GM23248 (cell line): Measurements from ENCODE around the gene ATP8A1. TPM values are rescaled to one million over a fixed set of nuclear protein-coding genes. Genes with fewer than 3 reads are reported as not detected.

Experiments used
- DNase-seq: peaks from one replicate; pipeline ENCODE4 v3.0.0-alpha.2; 2015
- H2AFZ ChIP-seq: fragments of 200-600 bp; sonication (generic); 2 replicates; pipeline ENCODE4 v1.6.1; 2016; ENCODE audit warnings: antibody characterized with exemption
- H3F3A ChIP-seq: fragments of 200-600 bp; sonication (generic); 2 replicates; pipeline ENCODE4 v1.6.1; 2016; ENCODE audit warnings: mild to moderate bottlenecking, antibody characterized with exemption, mixed run types; ENCODE audit not compliant: insufficient read depth
- H3K27ac ChIP-seq: fragments of 200-600 bp; sonication (generic); 2 replicates; pipeline ENCODE4 v1.5.1; 2016; ENCODE audit warnings: mild to moderate bottlenecking
- H3K27me3 ChIP-seq: fragments of 200-600 bp; sonication (generic); replicated peaks from 2 replicates; pipeline ENCODE4 v1.6.1; 2016; ENCODE audit warnings: mild to moderate bottlenecking; ENCODE audit not compliant: insufficient read depth
- H3K36me3 ChIP-seq: fragments of 200-600 bp; sonication (generic); 2 replicates; pipeline ENCODE4 v1.6.1; 2016; ENCODE audit warnings: low read depth, mild to moderate bottlenecking
- H3K4me1 ChIP-seq: fragments of 200-600 bp; sonication (generic); 2 replicates; pipeline ENCODE4 v1.6.1; 2016; ENCODE audit warnings: mild to moderate bottlenecking; ENCODE audit not compliant: insufficient read depth
- H3K4me2 ChIP-seq: fragments of 200-600 bp; sonication (generic); one replicate; pipeline ENCODE4 v1.6.1; 2016; ENCODE audit warnings: mild to moderate bottlenecking; ENCODE audit not compliant: unreplicated experiment
- H3K4me3 ChIP-seq: fragments of 200-600 bp; sonication (generic); 2 replicates; pipeline ENCODE4 v1.5.1; 2016; ENCODE audit warnings: mild to moderate bottlenecking
- H3K79me2 ChIP-seq: fragments of 200-600 bp; sonication (generic); 2 replicates; pipeline ENCODE4 v1.6.1; 2016; ENCODE audit warnings: mild to moderate bottlenecking; ENCODE audit not compliant: insufficient read depth
- H3K9ac ChIP-seq: fragments of 200-600 bp; sonication (generic); 2 replicates; pipeline ENCODE4 v1.6.1; 2016; ENCODE audit warnings: mild to moderate bottlenecking
- H3K9me2 ChIP-seq: fragments of 200-600 bp; sonication (generic); 2 replicates; pipeline ENCODE4 v1.6.1; 2016; ENCODE audit warnings: mixed run types, mild to moderate bottlenecking, moderate library complexity; ENCODE audit not compliant: insufficient read depth
- H3K9me3 ChIP-seq: fragments of 200-600 bp; sonication (generic); one replicate; pipeline ENCODE4 v1.6.1; 2017; ENCODE audit warnings: low read depth
- H4K20me1 ChIP-seq: fragments of 200-600 bp; sonication (generic); 2 replicates; pipeline ENCODE4 v1.6.0; 2016; ENCODE audit not compliant: insufficient read depth
- EZH2 ChIP-seq: fragments of 200-600 bp; sonication (generic); IDR thresholded peaks from 2 replicates; pipeline ENCODE4 v1.6.1; 2018; ENCODE audit warnings: antibody characterized with exemption, mild to moderate bottlenecking; ENCODE audit not compliant: insufficient read depth, poor library complexity, severe bottlenecking
- EZH2phosphoT487 ChIP-seq: fragments of 200-600 bp; sonication (generic); IDR thresholded peaks from 2 replicates; pipeline ENCODE4 v1.6.1; 2018; ENCODE audit warnings: antibody characterized with exemption, moderate library complexity, mild to moderate bottlenecking, low read depth; ENCODE audit not compliant: insufficient read depth
- WGBS, 2 experiments: methylation state at CpG; one replicate each; pipeline ENCODE4 v1.1.6; 2015 to 2017; ENCODE audit warnings: low lambda C conversion rate in 2 of 2, low coverage in 1 of 2; ENCODE audit errors: missing lambda C conversion rate in 2 of 2; 5-methylcytosine and 5-hydroxymethylcytosine counted together
- in situ Hi-C: fragments of 300-500 bp; cut with MboI; formaldehyde crosslinking; loops from 2 replicates; pipeline ENCODE4 v1.15.0; 2020
- polyA plus RNA-seq: library from polyadenylated mRNA; unstranded; fragments of >200 nt; fragmentation: Nextera tagmentation; extraction: Ambion mirVana; gene quantifications from 2 replicates; pipeline ENCODE4 v1.2.1, GENCODE V29; 2016
- total RNA-seq: library from RNA; depleted of rRNA; stranded (reverse); fragments of >200 nt; shearing (Covaris generic); gene quantifications from 2 replicates; pipeline ENCODE4 v1.2.3, GENCODE V29; 2014

The ATP8A1 gene
- total and polyA plus RNA-seq, 2 experiments from 2014 or later = 0.11 to 0.13 TPM

DNA sequence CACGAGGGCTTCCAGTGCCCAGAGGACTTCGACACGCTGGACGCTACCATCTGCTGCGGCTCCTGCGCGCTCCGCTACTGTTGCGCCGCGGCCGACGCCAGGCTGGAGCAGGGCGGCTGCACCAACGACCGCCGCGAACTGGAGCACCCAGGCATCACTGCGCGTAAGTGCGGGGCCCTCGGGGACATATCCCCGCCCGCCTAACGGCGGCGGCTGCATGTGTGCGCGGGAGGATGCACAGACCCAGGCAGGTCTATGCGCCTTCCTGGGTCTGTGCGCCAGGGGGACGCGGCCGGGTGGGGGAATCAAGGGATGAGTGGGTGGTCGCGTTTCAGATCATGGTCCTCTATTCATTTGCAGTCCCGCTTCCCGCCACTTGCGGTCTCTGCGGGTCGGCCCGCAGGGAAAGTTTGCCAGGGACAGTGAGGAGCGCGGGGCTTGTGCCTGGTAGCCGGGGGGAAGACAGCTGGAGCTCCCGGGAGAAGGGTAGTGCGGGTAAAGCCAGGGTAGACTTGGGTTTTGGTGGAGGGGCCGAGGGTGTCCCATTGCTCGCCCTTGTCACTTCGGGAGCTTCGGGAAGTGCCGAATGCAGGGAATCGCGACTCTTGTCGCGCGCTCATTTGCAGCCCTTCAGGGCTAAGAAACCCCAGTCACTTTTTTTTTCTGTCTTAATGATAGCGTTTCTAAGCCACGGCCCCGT, 258.6 kb downstream of the ATP8A1 start:
- Histone ChIP-seq H3K4me1 (no peaks in the 10 kb centered on the region), H3K9me3 (no peaks in the 10 kb centered on the region), H3K79me2 (no peaks in the 10 kb centered on the region), H3F3A (no peaks in the 10 kb centered on the region), H3K27me3 (peaks cover 71% of the 10 kb centered on the region), H3K27ac (no peak overlapping the region), H3K4me2 (peak overlapping the region; percentile 42), H3K4me3 (peak overlapping the region; percentile 56), H3K9me2 (no peaks in the 10 kb centered on the region), H2AFZ (no peak overlapping the region), H4K20me1 (no peaks in the 10 kb centered on the region), H3K9ac (no peak overlapping the region), H3K36me3 (no peaks in the 10 kb centered on the region)
- in situ Hi-C loops = no loop called here
- no peak for TF ChIP-seq EZH2phosphoT487
- no peak for TF ChIP-seq EZH2
- peak; percentile 32 for DNase-seq
- WGBS, 2 experiments = 8 to 11% methylated on average over 45 to 59 of the region's 60 CpGs

DNA sequence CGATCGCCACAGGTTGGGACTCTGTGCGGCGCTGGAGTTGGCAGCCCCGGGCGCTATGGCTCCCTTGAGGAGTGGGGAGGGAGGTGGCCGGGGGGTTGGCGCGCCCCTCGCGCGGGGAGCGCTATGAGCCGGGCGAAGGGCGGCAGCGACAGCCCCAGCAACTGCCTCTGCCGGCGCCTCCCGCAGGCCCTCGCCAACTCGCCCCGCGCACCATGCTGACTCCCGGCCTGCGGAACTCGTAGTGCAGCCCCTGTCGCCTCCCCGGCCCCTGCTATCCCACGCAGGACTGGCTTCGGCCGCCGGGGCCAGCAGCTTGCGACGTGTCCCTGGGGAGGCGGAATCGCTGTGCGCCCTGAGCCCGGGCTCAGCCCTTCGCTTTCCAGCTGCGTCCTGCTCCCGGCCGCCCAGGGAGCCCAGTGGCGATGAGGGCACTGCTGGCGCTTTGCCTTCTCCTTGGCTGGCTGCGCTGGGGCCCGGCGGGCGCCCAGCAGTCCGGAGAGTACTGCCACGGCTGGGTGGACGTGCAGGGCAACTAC, 259.2 kb downstream of the ATP8A1 start:
- H2AFZ ChIP-seq = peak overlapping the region; percentile 38; the same call in 1 of the 2 replicates
- H3K27me3 ChIP-seq = peaks cover 68% of the 10 kb centered on the region
- in situ Hi-C loops = no loop called here
- WGBS, 2 experiments = 2 to 4% methylated on average over 46 to 51 of the region's 52 CpGs
- H3K4me1 ChIP-seq = no peaks in the 10 kb centered on the region
- no peak overlapping the region for H3K27ac ChIP-seq
- H3K9me3 ChIP-seq = no peaks in the 10 kb centered on the region
- H3K9me2 ChIP-seq = no peaks in the 10 kb centered on the region
- no peak for TF ChIP-seq EZH2phosphoT487
- TF ChIP-seq EZH2 = no peak
- peak overlapping the region; percentile 56 for H3K4me3 ChIP-seq
- H3K36me3 ChIP-seq = no peaks in the 10 kb centered on the region
- H3F3A ChIP-seq = no peaks in the 10 kb centered on the region
- DNase-seq = peak; percentile 36
- H4K20me1 ChIP-seq = no peaks in the 10 kb centered on the region
- H3K4me2 ChIP-seq = peak overlapping the region; percentile 42
- H3K9ac ChIP-seq = no peak overlapping the region
- H3K79me2 ChIP-seq = no peaks in the 10 kb centered on the region

DNA sequence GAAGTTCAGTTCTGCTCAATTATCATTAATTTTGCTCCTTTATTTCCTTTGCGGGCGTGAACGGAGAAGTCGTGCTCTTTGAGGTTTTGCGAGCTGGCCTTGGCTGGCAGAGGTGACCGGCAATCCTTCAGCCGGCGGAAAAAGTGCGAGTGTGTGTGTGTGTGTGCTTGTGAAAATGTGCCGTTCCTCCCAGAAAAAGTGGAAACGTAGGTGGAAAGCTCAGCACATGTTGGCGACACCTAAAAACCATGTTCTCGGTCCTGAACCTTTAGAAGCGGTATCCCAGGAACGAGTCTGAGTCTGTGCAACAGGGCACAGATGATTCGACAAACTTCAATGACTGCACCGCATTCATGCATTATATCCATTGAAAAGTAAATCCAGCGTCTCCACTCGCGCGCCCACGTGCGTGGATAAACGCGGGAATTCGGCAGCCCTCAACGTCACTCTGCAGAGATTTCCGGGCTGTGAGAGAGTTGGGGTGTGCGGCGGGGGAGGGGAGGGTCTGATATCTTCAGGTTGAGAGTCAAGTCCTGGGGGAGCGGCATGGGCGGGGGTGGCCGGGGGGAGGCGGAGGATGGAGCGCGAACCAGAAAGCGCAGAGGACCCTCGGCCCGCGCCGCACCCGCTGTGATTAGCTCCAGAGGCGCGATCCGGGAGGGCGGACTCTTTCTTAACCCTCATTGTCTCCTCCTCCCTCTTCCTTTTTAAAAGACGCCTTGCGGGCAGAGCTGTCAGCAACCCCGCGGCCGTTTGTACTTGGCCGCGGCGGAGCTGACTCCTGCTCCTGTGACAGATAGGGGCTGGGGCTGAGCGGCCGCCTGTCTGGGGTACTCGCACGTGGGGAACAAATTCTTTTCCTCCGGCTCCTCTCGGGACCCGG, 259.9 kb downstream of the ATP8A1 start, which contains the start of gene SHISA3:
TSS of gene SHISA3 (plus strand) at position 737 of the 883 bp plus-strand sequence. CDS start 569 bp downstream, outside the sequence.
- no peak within 1 kb of the TSS for H3K9ac ChIP-seq

DNA sequence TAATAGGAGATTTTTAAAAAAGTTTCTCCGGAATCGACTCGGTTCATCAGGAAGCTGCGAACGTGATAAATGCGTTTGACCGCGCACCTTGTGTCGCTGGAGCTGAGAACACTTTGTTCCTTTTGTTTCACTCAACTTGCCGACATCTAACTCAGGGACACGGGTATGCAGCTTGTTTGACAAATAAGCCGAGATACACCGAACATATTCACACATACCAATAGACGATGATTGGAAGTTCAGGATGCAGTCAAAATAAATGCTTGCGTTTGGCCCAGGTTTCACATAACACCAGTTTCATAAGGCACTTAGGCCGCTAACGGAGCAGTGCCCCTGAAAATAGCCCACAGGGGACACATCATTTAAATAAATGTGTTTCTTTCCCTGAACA, 260.5 kb downstream of the ATP8A1 start:
- Histone ChIP-seq H3K27ac (no peak overlapping the region), H3K9me2 (no peaks in the 10 kb centered on the region), H3K4me2 (no peak overlapping the region), H3K4me1 (no peaks in the 10 kb centered on the region), H3K27me3 (peaks cover 59% of the 10 kb centered on the region), H3K36me3 (no peaks in the 10 kb centered on the region), H4K20me1 (no peaks in the 10 kb centered on the region), H3K9me3 (no peaks in the 10 kb centered on the region), H3K79me2 (no peaks in the 10 kb centered on the region), H3K9ac (no peak overlapping the region), H2AFZ (0 out of 2 replicates have a peak overlapping the region, but pooled peaks have one; percentile 38), H3F3A (no peaks in the 10 kb centered on the region), H3K4me3 (no peak overlapping the region)
- WGBS, 2 experiments = 37 to 43% methylated on average over 17 of the region's 17 CpGs
- no peak for DNase-seq
- in situ Hi-C loops = no loop called here
- TF ChIP-seq EZH2 = no peak
- no peak for TF ChIP-seq EZH2phosphoT487

More for the DNA sequence above, 259.9 kb downstream of the ATP8A1 start, which contains the start of gene SHISA3:
- DNase-seq = peak; percentile 38
- Histone ChIP-seq H3K4me3 (peak within 1 kb of the TSS; percentile 56), H3K4me2 (peak within 1 kb of the TSS; percentile 42), H4K20me1 (no peaks in the 10 kb centered on the region), H3K9me2 (no peaks in the 10 kb centered on the region), H3K4me1 (no peaks in the 10 kb centered on the region), H3K36me3 (no peaks in the 10 kb centered on the region), H3K27me3 (peaks cover 65% of the 10 kb centered on the region), H3K27ac (no peak within 1 kb of the TSS), H3K9me3 (no peaks in the 10 kb centered on the region), H2AFZ (peak within 1 kb of the TSS; percentile 38; the same call in 1 of the 2 replicates), H3K79me2 (no peaks in the 10 kb centered on the region), H3F3A (no peaks in the 10 kb centered on the region)
- in situ Hi-C loops = no loop called here
- 5 to 9% methylated on average over 42 to 60 of the region's 61 CpGs for WGBS, 2 experiments
- no peak for TF ChIP-seq EZH2phosphoT487
- no peak for TF ChIP-seq EZH2
